Measurements from ENCODE around the gene CHRDL1.

DNA sequence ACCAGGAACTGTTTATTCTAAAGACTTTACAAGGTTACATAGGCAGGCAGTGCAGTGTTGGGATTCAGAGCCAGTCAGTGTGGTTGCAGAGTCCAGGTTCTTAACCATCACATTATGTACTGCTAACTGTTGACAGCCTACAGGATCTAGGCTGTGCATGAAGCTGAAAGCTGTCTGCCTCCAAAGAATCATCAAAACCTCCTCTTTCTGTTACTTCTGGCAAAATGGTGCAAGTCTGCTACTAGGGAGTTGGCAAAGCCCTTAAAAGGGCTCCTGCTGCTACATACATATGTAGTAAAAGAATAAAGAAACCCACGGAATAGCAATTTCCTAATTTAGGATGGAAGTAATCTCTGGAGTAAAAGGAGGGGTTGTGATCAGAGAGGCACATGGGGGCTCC lies 40.4 kb upstream of the CHRDL1 start:
- TF ChIP-seq TAF1 (IDR thresholded peaks at IDR 0.05; ENCODE audit: low read depth, low read length) (no peak), POLR2A (IDR thresholded peaks at IDR 0.05; ENCODE audit: low read depth, low read length) (no peak), SPI1 (IDR thresholded peaks at IDR 0.05; ENCODE audit: low read depth, low read length) (no peak), POLR2AphosphoS5 (IDR thresholded peaks at IDR 0.05; ENCODE audit: low read depth, low read length) (no peak)
